Measurements from ENCODE around the gene CASP6.

CASP6 gene

DNA sequence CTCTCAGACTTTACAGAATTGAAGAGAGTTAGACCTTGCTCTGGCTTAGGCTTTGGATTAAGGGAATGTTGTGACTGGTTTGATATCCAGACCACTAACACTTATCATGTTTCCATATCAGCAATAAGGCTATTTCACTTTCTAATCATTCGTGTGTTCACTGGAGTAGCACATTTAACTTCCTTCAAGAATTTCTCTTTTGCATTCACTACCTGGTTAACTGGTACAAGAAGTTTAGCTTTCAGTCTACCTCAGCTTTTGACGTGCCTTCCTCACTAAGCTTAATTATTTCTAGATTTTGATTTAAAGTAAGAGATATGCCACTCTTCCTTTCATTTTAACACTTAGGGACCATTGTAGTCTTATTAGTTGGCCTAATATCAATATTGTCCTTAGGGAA is 62.6 kb downstream of the CASP6 start:
- DNase-seq: no peak
- ATAC-seq (replicated peaks): peak in 1 of 2 donors; percentile 69
- peak overlapping the region in 1 of 2 donors; percentile 26 for H3K4me3 Mint-ChIP-seq
- no peaks in the 10 kb centered on the region for H3K27me3 Mint-ChIP-seq
- H3K36me3 Mint-ChIP-seq: peaks cover 21 to 26% of the 10 kb centered on the region in 2 donors
- no peak overlapping the region for H3K27ac Mint-ChIP-seq
- H3K4me1 Mint-ChIP-seq: peaks cover 8 to 25% of the 10 kb centered on the region in 2 donors
- H3K9me3 Mint-ChIP-seq: peaks cover 11 to 14% of the 10 kb centered on the region in 2 donors
